Panc1 (cell line): ENCODE measurements around the gene RAI14.

Experiments used
- POLR2AphosphoS5 ChIP-seq: IDR thresholded peaks from 2 replicates; pipeline ENCODE4 v1.6.1; 2012; ENCODE audit warnings: mild to moderate bottlenecking, low read depth, low read length, moderate library complexity
- TF ChIP-seq, protein P1 (sequence below): fragments of 450-650 bp; IDR thresholded peaks from 2 replicates; pipeline ENCODE4 v1.5.1; 2017; ENCODE audit warnings: mild to moderate bottlenecking

DNA sequence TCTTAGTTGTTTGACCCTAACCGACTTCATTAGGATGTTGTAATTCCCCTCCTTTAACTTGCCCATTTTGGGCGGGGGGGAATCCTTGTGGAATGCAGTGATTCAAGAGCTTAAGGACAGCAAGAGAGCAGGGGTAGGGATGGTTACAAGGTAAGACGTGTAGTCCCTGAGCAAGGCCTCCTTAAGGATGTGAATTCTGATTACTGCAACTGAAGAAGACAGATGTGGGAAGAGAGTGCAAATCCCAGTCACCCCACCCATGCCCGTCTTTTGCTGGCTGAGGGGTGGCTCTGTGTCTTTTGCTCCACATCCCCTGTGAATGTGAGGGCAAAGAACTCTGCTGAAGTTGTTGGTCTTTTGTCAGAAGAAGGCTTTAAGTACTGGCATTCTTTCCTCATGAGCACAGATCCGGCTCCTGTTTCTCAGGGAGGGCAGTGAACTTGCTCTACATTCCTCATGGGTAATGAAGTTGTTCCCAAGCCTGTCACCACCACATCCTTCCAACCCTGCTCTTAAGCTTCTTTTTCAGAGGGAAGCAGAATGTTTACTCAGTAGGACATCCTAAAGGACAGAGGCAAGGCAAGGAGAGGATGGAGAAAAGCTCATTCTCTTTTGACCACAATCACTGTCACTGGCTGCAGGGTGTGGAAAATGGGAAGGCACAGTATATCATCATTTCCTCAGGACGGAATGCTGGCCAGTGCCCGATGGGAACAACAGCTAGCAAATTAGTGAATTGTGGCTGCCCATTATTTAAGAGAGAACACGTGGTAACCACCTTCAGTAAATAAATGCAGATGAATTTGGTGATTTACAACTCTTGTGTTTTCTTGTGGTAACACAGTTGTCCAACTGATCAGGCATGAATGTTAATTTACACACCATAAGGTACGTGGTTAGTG is 61.5 kb downstream of the RAI14 start:
- TF ChIP-seq, protein P1, sequence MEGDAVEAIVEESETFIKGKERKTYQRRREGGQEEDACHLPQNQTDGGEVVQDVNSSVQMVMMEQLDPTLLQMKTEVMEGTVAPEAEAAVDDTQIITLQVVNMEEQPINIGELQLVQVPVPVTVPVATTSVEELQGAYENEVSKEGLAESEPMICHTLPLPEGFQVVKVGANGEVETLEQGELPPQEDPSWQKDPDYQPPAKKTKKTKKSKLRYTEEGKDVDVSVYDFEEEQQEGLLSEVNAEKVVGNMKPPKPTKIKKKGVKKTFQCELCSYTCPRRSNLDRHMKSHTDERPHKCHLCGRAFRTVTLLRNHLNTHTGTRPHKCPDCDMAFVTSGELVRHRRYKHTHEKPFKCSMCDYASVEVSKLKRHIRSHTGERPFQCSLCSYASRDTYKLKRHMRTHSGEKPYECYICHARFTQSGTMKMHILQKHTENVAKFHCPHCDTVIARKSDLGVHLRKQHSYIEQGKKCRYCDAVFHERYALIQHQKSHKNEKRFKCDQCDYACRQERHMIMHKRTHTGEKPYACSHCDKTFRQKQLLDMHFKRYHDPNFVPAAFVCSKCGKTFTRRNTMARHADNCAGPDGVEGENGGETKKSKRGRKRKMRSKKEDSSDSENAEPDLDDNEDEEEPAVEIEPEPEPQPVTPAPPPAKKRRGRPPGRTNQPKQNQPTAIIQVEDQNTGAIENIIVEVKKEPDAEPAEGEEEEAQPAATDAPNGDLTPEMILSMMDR = no peak
- TF ChIP-seq POLR2AphosphoS5 = no peak
